Measurements from ENCODE around the gene GATA3. TPM values are rescaled to one million over a fixed set of nuclear protein-coding genes. Genes with fewer than 3 reads are reported as not detected.

Gene GATA3
- total and polyA plus RNA-seq, 9 of the 15 experiments (the other 6 are each of a cell fraction or from before 2014, with no cell fraction given) = 0.01 to 0.24 (median 0.09) TPM; not detected in 6

GRCh38 chr10:8044331-8044907 lies 10.1 kb upstream of the GATA3 start (continued):
- TF ChIP-seq NFXL1 (CRISPR knock-in tag; IDR thresholded peaks at IDR 0.05) = no peak
- no peak for TF ChIP-seq AFF1 (IDR thresholded peaks at IDR 0.05; ENCODE audit: low read depth in 1 of 2, partially characterized antibody in 2 of 2)
- TF ChIP-seq STAT6 (CRISPR knock-in tag; IDR thresholded peaks at IDR 0.05) = no peak
